Neuronal stem cell (in vitro differentiated cells): ENCODE results near the gene CASZ1.

Experiments
- DNase-seq: peaks from one replicate; pipeline ENCODE4 v3.0.0-alpha.2; 2013; ENCODE audit warnings: low spot score
- H2AFZ ChIP-seq: one replicate; pipeline ENCODE4 v1.6.1; 2013; ENCODE audit warnings: mild to moderate bottlenecking, low read length, inconsistent platforms
- H2AK5ac ChIP-seq: 2 replicates; pipeline ENCODE4 v1.6.1; 2013; ENCODE audit warnings: low read depth, mild to moderate bottlenecking, inconsistent platforms, low read length, moderate library complexity, mixed read lengths
- H2BK120ac ChIP-seq: 2 replicates; pipeline ENCODE4 v1.6.1; 2013; ENCODE audit warnings: low read depth, mild to moderate bottlenecking, inconsistent platforms, low read length, moderate library complexity, mixed read lengths
- H2BK12ac ChIP-seq: one replicate; pipeline ENCODE4 v1.6.1; 2013; ENCODE audit warnings: low read length, inconsistent platforms
- H2BK15ac ChIP-seq: 2 replicates; pipeline ENCODE4 v1.6.1; 2013; ENCODE audit warnings: mild to moderate bottlenecking, low read length, inconsistent platforms, mixed read lengths
- H2BK5ac ChIP-seq: one replicate; pipeline ENCODE4 v1.6.1; 2013; ENCODE audit warnings: inconsistent platforms, mild to moderate bottlenecking, low read length, moderate library complexity
- H3K14ac ChIP-seq: one replicate; pipeline ENCODE4 v1.6.1; 2013; ENCODE audit warnings: low read length, inconsistent platforms
- H3K18ac ChIP-seq: 2 replicates; pipeline ENCODE4 v1.6.1; 2013; ENCODE audit warnings: low read length, inconsistent platforms
- H3K23ac ChIP-seq: 2 replicates; pipeline ENCODE4 v1.6.1; 2013; ENCODE audit warnings: low read depth, mild to moderate bottlenecking, mixed read lengths, low read length, inconsistent platforms; ENCODE audit not compliant: poor library complexity
- H3K27ac ChIP-seq: replicated peaks from 3 replicates; pipeline ENCODE4 v1.5.1; 2013; ENCODE audit warnings: low read length, inconsistent platforms
- H3K27me3 ChIP-seq, 3 experiments: 2 replicates each; pipeline ENCODE4 v1.6.1; 2013; ENCODE audit warnings: low read length in 3 of 3, mild to moderate bottlenecking in 2 of 3, inconsistent platforms in 1 of 3, low read depth in 1 of 3, mixed read lengths in 1 of 3, moderate library complexity in 1 of 3; ENCODE audit not compliant: control insufficient read depth in 3 of 3, insufficient read depth in 3 of 3
- H3K36me3 ChIP-seq, 2 donors: replicated peaks in 1 of 2; 2 replicates each; pipeline ENCODE4 v1.6.1; 2013; ENCODE audit warnings: low read length in 2 of 2; ENCODE audit not compliant: control insufficient read depth in 2 of 2, insufficient read depth in 2 of 2
- H3K4ac ChIP-seq: 2 replicates; pipeline ENCODE4 v1.6.1; 2013; ENCODE audit warnings: inconsistent platforms, mild to moderate bottlenecking, low read length, moderate library complexity
- H3K4me1 ChIP-seq, 2 donors: 1 replicate in 1 of 2; 2 replicates in 1 of 2; pipeline ENCODE4 v1.6.1; 2013; ENCODE audit warnings: low read length in 2 of 2, low read depth in 1 of 2; ENCODE audit not compliant: control insufficient read depth in 2 of 2, insufficient read depth in 1 of 2
- H3K4me2 ChIP-seq: one replicate; pipeline ENCODE4 v1.6.1; 2013; ENCODE audit warnings: mild to moderate bottlenecking, low read length, inconsistent platforms; ENCODE audit not compliant: insufficient read depth, poor library complexity, severe bottlenecking
- H3K4me3 ChIP-seq, 2 donors: 2 replicates each; pipeline ENCODE4 v1.5.1; 2013; ENCODE audit warnings: low read length in 2 of 2, mild to moderate bottlenecking in 2 of 2, inconsistent platforms in 1 of 2, moderate library complexity in 1 of 2
- H3K79me1 ChIP-seq: one replicate; pipeline ENCODE4 v1.6.1; 2013; ENCODE audit warnings: low read depth, mild to moderate bottlenecking, inconsistent platforms, low read length, moderate library complexity
- H3K9ac ChIP-seq: one replicate; pipeline ENCODE4 v1.6.1; 2013; ENCODE audit warnings: mild to moderate bottlenecking, low read depth, low read length, inconsistent platforms; ENCODE audit not compliant: poor library complexity
- H3K9me3 ChIP-seq, 2 donors: replicated peaks in 1 of 2; 2 replicates each; pipeline versions ENCODE3 to v1.6.1; 2013; ENCODE audit warnings: low read length in 2 of 2, mild to moderate bottlenecking in 2 of 2, inconsistent platforms in 1 of 2, low read depth in 1 of 2, mixed read lengths in 1 of 2, moderate library complexity in 1 of 2; ENCODE audit not compliant: control insufficient read depth in 2 of 2, insufficient read depth in 1 of 2
- H4K8ac ChIP-seq: one replicate; pipeline ENCODE4 v1.6.1; 2013; ENCODE audit warnings: low read depth, mild to moderate bottlenecking, inconsistent platforms, low read length, moderate library complexity
- H4K91ac ChIP-seq: one replicate; pipeline ENCODE4 v1.6.1; 2013; ENCODE audit warnings: low read length, low read depth, mild to moderate bottlenecking, inconsistent platforms; ENCODE audit not compliant: poor library complexity
- WGBS, 2 donors: extraction: QIAGEN DNeasy Blood & Tissue Kit; methylation state at CpG; one replicate each; pipeline ENCODE4 v1.1.7; 2013; ENCODE audit warnings: missing lambda C conversion rate in 2 of 2, mixed read lengths in 1 of 2; ENCODE audit not compliant: insufficient read length in 2 of 2, insufficient replicate concordance in 1 of 2; ENCODE audit errors: extremely low coverage in 2 of 2; 5-methylcytosine and 5-hydroxymethylcytosine counted together

CASZ1 gene

GRCh38 chr1:10839188-10839770 is 42.8 kb upstream of the CASZ1 start:
- peak overlapping the region; percentile 70 for H3K18ac ChIP-seq
- peak overlapping the region; percentile 92 for H2BK15ac ChIP-seq
- H3K36me3 ChIP-seq, result no peaks in the 10 kb centered on the region
- peak overlapping the region; percentile 90 for H3K4ac ChIP-seq
- peak overlapping the region; percentile 1 for H3K23ac ChIP-seq
- peak overlapping the region; percentile 53 for H2AK5ac ChIP-seq
- WGBS, 2 donors, result 100% methylated on average over 2 of the region's 9 CpGs
- no peak overlapping the region for H2AFZ ChIP-seq
- H3K4me2 ChIP-seq, result no peak overlapping the region
- H3K14ac ChIP-seq, result no peak overlapping the region
- peaks cover 14 to 26% of the 10 kb centered on the region in 2 donors for H3K4me1 ChIP-seq
- H3K27me3 ChIP-seq, result peaks cover 0 to 10% (median 2%) of the 10 kb centered on the region in 3 experiments
- H2BK120ac ChIP-seq, result peak overlapping the region; percentile 44
- no peak overlapping the region for H2BK5ac ChIP-seq
- H4K91ac ChIP-seq, result no peak overlapping the region
- no peaks in the 10 kb centered on the region for H3K79me1 ChIP-seq
- no peak overlapping the region for H4K8ac ChIP-seq
- H3K4me3 ChIP-seq, result no peak overlapping the region
- no peak for DNase-seq
- no peak overlapping the region for H3K27ac ChIP-seq
- peaks cover 0 to 5% of the 10 kb centered on the region in 2 donors for H3K9me3 ChIP-seq
- H2BK12ac ChIP-seq, result peak overlapping the region; percentile 88
- H3K9ac ChIP-seq, result no peak overlapping the region

- no CpG with 5 or more reads among the region's 11 CpGs for WGBS, 2 donors
- peak overlapping the region; percentile 96 for H3K4ac ChIP-seq
Measured at GRCh38 chr1:10838541-10838940, 42.1 kb upstream of the CASZ1 start.

DNA sequence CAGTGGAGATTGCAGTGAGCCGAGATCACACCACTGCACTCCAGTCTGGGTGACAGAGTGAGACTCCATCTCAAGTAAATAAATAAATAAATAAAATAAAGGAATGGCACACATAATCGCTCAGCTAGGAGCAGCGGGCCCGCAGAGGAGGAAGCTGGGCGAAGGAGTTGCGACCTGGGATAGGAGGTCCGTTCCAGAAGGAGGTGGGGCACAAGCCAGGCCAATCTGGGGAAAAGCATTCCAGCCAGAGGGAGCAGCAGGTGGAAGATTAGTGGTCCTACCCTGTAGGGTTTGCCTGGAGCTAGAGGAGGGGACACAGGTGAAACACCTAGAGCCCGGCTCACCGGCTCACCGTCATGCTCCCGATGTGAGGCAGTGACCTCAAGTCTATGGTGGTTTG is 40.3 kb upstream of the CASZ1 start:
- Histone ChIP-seq H3K4me2 (no peak overlapping the region), H4K8ac (no peak overlapping the region), H2BK120ac (no peak overlapping the region), H3K18ac (peak overlapping the region; percentile 50), H2AFZ (no peak overlapping the region), H2BK15ac (peak overlapping the region; percentile 82), H3K9ac (no peak overlapping the region), H3K27ac (no peak overlapping the region), H3K27me3 (peaks cover 0 to 15% (median 2%) of the 10 kb centered on the region in 3 experiments), H3K4me1 (peaks cover 11 to 25% of the 10 kb centered on the region in 2 donors), H2AK5ac (peak overlapping the region; percentile 93), H3K9me3 (no peaks in the 10 kb centered on the region), H3K4me3 (no peak overlapping the region), H3K36me3 (no peaks in the 10 kb centered on the region), H2BK5ac (peak overlapping the region; percentile 70), H3K14ac (no peak overlapping the region), H3K23ac (no peak overlapping the region), H3K4ac (no peak overlapping the region), H4K91ac (peak overlapping the region; percentile 65), H3K79me1 (no peaks in the 10 kb centered on the region), H2BK12ac (peak overlapping the region; percentile 1)
- DNase-seq, result no peak
- WGBS, 2 donors, result no CpG with 5 or more reads among the region's 11 CpGs

More at GRCh38 chr1:10838541-10838940, 42.1 kb upstream of the CASZ1 start:
- Histone ChIP-seq H3K4me2 (no peak overlapping the region), H3K27me3 (peaks cover 0 to 10% (median 2%) of the 10 kb centered on the region in 3 experiments), H4K91ac (no peak overlapping the region), H3K9ac (peak overlapping the region; percentile 50), H2BK12ac (peak overlapping the region; percentile 98), H4K8ac (no peak overlapping the region), H2BK120ac (peak overlapping the region; percentile 44), H2BK5ac (peak overlapping the region; percentile 60), H3K18ac (peak overlapping the region; percentile 94), H2AK5ac (peak overlapping the region; percentile 59), H3K27ac (no peak overlapping the region), H3K79me1 (no peaks in the 10 kb centered on the region), H2BK15ac (peak overlapping the region; percentile 1), H2AFZ (no peak overlapping the region), H3K4me3 (no peak overlapping the region), H3K9me3 (peaks cover 0 to under 1% of the 10 kb centered on the region in 2 donors), H3K4me1 (peaks cover 14 to 26% of the 10 kb centered on the region in 2 donors), H3K14ac (peak overlapping the region; percentile 61), H3K23ac (no peak overlapping the region), H3K36me3 (no peaks in the 10 kb centered on the region)
- no peak for DNase-seq

GRCh38 chr1:10835822-10836421 is 39.5 kb upstream of the CASZ1 start:
- Histone ChIP-seq H3K27me3 (peaks cover 0 to 12% (median 2%) of the 10 kb centered on the region in 3 experiments), H4K91ac (no peak overlapping the region), H3K4me2 (peak overlapping the region; percentile 59), H2BK12ac (no peak overlapping the region), H2BK120ac (peak overlapping the region; percentile 53), H4K8ac (no peak overlapping the region), H3K27ac (no peak overlapping the region), H3K18ac (peak overlapping the region; percentile 92), H2BK15ac (peak overlapping the region; percentile 63), H3K36me3 (no peaks in the 10 kb centered on the region), H3K14ac (no peak overlapping the region), H2AFZ (peak overlapping the region; percentile 82), H3K9ac (no peak overlapping the region), H3K23ac (no peak overlapping the region), H3K4me3 (no peak overlapping the region), H2AK5ac (peak overlapping the region; percentile 93), H3K4me1 (peaks cover 11 to 23% of the 10 kb centered on the region in 2 donors), H3K4ac (no peak overlapping the region), H3K79me1 (no peaks in the 10 kb centered on the region), H2BK5ac (peak overlapping the region; percentile 87), H3K9me3 (no peaks in the 10 kb centered on the region)
- WGBS, 2 donors, result no CpG with 5 or more reads among the region's 31 CpGs
- DNase-seq, result peak; percentile 93
